T follicular helper cell (primary cell): ENCODE data around the gene COQ8B.
"Not testable (repeated sequence)": the region's sequence is repeated elsewhere in the genome, so short reads cannot be mapped to it uniquely, and the experiment has no call there.

ENCODE experiments used
- DNase-seq: peaks from one replicate; pipeline ENCODE4 v3.0.0-alpha.2; 2020; ENCODE audit warnings: low read depth

COQ8B gene

DNA sequence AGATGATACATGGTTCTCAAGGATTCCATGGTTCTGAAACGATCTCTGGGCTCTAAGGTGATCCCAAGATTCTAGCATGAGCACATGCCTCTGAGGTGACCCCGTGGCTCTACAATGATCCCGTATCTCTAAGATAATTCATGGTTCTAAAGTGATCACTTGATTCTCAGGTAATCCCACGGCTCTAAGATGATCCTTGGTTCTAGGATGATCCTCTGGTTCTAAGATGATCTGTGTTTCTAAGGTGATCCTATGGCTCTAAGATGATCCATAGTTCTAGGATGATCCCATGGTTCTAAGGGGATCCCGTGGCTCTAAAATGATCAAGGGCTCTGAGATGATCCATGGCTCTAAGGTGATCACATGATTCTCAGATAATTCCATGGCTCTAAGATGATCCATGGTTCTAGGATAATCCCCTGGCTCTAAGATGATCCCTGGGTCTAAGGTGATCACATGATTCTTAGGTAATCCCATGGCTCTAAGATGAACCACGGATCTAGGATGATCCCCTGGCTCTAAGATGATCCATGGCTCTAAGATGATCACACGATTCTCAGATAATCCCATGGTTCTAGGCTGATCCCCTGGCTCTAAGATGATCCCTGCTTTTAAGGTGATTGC, 47.6 kb downstream of the COQ8B start:
- no peak for DNase-seq

DNA sequence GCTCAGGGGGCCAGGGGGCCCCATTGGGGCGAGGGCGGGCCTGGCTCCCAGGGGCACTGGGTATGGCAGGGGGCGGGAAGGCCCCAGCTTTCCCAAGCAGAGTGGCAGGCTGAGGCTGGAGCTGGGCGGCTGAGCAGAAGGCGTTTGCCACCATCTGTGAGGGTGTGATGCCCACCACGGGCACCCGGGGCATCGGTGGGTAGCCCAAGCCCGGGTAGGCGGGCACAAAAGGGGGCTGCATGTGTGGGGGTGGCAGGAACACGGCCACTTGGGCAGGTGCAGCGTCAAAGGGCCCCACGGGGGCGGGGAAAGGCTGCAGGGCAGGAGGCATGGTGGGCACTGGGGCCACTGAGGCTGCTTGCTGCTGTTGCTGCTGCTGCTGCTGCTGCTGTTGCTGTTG, 49.1 kb downstream of the COQ8B start:
- no peak for DNase-seq

DNA sequence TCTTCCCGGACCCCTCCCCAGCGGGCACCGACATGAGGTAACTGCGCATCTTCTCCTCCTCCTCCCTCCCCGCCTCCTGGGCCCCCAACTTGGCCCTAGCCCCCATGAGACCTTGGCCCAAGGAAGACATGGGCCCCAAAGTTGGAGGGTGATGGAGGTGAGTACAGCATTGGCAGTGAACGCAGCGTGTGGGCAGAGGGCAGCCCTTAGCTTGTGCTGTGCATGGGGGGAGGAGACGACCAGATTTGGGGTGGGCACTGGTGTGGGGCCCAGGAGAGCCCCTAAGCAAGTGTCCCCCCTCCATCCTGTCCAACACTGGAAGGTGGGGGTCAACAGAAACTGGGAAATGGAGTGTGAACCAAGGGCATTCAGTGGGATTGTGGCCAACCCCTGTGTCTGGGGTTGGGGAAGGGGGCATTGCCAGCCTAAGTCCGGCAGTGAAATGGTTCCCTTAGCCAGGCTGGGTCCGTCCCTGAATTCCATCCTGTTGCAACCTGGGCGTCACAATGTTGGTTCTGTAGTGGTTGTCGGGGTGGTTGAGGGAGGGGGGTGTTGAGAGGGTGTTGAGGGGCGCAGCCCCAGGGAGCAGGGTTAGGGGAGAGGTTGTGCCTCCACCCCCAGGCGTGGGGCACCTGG, 49.8 kb downstream of the COQ8B start:
- DNase-seq = no peak

GRCh38 chr19:40663695-40664692, 52.7 kb downstream of the COQ8B start:
- DNase-seq = no peak

DNA sequence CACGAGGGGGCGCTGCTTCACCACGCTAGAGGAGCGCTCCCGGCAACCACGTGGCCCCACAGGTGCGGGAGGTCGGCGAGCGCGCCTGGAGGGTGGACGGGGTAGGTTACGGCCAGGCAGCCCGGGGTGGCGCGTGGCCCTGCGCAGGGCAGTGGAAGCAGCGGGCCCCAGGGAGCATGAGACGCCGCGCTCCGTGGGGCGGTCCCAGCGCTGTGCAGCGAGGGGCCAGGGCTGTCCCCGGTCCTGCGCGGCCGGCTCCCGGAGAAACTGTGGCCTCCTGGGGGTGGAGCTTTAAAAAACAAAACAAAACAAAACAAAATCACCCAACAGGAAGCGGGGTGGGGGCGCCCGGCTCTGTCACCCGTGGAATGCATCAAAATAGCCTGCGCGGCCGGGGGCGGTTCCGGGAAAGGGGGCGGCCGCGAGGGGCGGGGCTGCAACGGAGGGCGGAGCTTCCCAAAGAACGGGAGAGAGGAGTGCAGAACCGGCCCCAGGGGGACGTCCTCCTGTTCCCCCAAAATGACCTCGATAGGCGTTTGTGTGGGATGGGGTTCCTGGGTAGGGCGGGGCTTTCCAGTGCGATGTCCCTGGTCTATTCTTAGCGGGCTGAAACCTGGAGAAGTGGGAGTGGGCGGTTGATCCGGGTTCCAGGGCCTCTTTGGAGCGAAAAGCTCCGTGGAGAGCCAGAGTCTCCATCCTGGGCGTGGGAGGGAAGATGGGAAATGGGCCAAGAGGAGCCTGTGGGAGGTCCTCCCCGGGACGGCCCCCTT, 53.6 kb downstream of the COQ8B start:
- DNase-seq = peak; percentile 89

- no peak for DNase-seq
Measured at GRCh38 chr19:40661616-40662015, 55.1 kb downstream of the COQ8B start.

DNA sequence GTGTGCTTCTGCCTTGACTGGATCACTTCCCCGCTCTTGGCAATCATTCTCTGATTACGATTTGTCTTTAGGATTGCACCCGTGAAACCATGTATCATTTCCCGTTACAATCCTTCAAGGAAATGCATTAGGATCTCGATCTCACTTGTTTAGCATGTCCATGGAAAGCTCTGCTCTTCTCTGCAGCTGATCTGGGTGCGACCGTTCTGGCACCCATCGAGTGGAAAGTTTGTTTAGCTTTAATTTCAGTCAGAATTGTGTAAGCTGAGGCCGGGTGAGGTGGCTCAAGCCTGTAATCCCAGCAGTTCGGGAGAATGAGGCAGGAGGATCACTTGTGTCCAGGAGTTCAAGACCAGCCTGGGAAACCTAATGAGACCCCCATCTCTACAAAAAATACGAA, 57.1 kb downstream of the COQ8B start:
- no peak for DNase-seq

- DNase-seq = no peak
Measured at GRCh38 chr19:40659116-40659515, 57.6 kb downstream of the COQ8B start.

DNA sequence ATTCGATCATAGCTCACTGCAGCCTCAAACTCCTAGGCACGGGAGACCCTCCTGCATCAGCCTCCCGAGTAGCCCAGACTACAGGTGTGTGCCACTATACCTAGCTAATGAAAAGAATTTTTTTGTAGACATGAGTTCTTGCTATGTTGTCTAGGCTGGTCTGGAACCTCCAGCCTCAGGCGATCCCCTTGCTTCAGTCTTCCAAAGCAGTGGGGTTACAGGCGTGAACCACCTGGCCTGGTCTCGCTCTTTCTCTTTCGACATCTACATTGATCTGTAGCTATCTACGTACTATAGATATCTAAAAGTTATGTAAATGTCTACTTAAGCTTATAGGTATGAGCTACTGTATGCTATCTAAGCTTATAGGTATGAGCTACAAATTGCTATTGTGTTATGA, 58.7 kb downstream of the COQ8B start:
- DNase-seq = no peak

- not testable (repeated sequence) for DNase-seq
Measured at GRCh38 chr19:40655684-40656083, 61.0 kb downstream of the COQ8B start.

DNA sequence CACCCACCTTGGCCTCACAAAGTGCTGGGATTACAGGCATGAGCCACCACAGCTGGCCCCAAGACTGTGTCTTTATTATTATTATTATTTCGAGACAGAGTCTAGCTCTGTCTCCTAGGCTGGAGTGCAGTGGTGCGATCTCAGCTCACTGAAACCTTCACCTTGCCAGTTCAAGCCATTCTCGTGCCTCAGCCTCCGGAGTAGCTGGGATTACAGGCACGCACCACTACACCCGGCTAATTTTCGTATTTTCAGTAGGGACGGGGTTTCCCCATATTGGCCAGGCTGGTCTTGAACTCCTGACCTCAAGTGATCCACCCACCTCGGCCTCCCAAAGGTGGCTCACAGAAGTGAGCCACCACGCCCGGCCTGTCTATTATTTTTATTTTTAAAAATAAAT, 64.4 kb downstream of the COQ8B start:
- not testable (repeated sequence) for DNase-seq

DNA sequence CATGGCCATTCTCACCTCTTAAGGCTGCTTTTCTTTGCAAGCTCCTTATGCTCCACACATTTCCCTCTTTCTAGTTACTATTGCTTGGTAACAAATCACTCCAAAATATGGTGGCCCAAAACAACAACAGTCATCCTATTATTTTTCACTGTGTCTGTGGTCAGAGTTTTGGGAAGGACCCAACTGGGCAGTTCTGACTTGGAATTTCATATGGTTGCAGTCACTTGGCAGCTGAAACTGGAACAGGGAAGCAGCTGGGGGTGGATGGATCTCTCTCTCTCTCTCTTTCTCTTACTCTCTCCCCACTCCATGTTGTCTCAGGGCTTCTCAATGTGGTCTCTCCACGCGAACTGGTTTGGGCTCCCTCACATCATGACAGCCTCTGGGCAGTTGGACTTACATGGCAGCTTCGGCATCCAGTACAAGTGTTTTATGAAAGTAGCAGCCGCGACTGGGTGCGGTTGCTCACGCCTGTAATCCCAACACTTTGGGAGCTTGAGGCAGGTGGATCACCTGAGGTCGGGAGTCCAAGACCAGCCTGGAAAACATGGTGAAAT, 65.9 kb downstream of the COQ8B start:
- no peak for DNase-seq

DNA sequence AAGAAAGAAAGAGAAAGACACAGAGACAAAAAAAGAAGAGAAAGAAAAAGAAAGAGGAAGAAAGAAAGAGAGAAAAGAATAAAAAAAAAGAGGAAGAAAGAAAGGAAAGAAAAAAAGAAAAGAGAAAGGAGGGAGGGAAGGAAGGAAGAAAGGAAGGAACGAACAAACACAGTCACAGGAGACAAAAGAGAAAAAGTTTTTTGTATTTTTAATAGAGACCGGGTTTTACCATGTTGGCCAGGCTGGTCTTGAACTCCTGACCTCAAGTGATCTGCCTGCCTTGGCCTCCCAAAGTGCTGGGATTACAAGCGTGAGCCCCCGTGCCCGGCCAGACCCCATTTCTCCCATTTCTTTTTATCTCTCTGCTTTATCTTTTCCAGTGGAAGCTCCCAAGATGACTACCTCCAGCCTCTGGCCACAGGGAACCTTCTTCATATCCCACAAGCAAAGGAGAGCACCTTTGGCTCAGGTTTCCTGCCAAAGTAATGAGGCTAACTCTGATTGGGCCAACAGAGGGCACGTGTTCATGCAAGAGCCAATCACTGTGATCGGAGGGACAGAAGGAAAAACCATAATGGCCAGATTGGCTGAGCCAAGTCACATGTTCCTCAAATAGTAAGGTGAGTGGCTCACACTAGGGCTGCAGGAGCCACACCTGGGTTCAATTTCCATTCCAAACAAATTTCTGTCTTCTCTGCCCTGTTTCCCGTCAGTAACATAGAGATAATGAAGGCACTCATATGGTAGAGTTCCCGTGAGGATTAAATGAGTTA, 66.6 kb downstream of the COQ8B start:
- DNase-seq = not testable (repeated sequence)

DNA sequence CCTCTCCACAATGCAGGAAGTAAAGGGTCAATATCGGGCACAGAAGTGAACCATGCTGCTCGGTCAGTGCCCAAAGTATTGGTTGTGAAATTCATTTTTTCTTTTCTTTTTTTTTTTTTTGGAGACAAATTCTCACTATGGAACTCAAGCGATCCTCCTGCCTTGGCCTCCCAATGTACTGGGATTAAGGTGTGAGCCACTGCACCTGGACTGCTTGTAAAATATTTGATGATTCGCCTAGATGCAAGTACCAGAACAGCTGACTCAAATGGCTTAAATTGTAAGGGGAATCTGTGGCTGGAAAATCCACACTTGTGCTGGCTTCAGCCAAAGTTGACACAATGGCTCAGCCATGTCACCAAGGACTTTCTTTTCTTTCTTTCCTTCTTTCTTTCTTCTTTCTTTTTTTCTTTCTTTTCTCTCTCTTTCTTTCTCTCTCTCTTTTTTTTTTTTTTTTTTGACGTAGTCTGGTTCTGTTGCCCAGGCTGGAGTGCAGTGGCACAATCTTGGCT, 69.9 kb downstream of the COQ8B start:
- no peak for DNase-seq

DNA sequence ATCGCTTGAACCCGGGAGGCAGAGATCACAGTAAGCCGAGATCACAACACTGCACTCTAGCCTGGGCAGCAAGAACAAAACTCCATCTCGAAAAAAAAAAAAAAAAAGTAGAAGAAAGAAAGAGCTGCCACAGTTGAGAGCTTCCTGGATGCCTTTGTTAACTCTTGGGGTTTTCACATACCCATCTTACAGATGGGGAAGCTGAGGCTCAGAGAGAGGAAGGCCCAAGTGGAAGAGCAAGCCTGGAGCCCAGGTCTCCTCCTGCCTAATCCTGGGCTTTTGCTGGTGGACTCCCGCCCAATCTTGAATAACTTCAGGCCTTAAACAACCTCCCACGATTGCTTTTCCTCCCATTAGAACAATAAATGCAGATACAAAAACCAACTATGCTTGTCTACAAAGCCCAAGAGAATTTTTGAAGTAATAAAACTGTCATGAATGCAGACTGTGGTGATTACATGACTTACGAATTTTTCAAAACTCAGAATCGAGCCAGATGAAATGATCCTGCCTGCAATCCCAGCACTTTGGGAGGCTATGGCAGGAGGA, 73.9 kb downstream of the COQ8B start:
- no peak for DNase-seq

DNA sequence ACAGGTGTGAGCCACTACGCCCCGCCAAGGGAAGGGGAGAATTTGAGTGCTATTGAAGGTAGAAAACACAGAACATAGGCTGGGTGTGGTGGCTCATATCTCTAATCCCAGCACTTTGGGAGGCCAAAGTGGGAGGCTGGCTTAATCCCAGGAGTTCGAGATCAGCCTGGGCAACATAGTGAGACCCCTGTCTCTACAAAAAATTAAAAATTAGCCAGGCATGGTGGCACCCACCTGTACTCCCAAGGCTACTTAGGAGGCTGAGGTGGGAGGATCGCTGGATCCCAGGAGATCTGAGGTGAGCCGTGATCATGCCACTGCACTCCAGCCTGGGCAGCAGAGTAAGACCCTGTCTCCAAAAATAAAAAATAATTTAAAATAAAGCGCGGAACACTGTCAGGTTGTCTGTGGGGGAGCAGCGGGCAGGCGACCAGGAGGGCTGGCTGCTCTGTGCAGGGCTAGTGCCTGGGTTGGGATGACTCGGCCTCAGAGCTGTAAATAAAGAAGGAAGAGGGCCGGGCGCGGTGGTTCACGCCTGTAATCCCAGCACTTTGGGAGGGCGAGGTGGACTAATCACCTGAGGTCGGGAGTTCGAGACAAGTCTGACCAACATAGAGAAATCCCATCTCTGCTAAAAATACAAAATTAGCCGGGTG, 74.5 kb downstream of the COQ8B start:
- no peak for DNase-seq
